Ishikawa (cell line): ENCODE measurements around the gene SFT2D1.

Experiments
- RAD21 ChIP-seq: IDR thresholded peaks from 2 replicates; pipeline ENCODE4 v1.6.1; 2012; ENCODE audit warnings: low read depth
- TF ChIP-seq, protein P1 (sequence below): IDR thresholded peaks from 2 replicates; pipeline ENCODE4 v1.6.1; 2012; ENCODE audit warnings: low read depth, mild to moderate bottlenecking

DNA sequence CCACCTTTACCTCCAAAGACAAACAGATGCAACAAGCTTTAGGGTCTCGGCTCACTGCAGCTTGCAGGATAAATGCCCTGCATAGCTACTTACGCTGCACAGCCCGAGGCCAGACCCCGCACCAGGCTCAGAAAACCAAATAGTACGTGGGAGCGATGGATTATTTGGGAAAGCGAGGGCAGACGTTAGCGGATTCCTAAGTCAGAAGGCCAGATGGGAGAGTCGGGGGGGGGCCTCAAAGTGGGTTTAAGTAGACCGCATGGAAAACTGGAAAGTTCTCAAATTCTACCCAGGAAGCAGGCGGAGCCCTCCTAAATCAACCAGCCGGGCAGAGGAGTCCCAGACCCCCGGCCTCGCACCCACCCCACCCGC, 382 bp downstream of the SFT2D1 start:
- TF ChIP-seq, protein P1, sequence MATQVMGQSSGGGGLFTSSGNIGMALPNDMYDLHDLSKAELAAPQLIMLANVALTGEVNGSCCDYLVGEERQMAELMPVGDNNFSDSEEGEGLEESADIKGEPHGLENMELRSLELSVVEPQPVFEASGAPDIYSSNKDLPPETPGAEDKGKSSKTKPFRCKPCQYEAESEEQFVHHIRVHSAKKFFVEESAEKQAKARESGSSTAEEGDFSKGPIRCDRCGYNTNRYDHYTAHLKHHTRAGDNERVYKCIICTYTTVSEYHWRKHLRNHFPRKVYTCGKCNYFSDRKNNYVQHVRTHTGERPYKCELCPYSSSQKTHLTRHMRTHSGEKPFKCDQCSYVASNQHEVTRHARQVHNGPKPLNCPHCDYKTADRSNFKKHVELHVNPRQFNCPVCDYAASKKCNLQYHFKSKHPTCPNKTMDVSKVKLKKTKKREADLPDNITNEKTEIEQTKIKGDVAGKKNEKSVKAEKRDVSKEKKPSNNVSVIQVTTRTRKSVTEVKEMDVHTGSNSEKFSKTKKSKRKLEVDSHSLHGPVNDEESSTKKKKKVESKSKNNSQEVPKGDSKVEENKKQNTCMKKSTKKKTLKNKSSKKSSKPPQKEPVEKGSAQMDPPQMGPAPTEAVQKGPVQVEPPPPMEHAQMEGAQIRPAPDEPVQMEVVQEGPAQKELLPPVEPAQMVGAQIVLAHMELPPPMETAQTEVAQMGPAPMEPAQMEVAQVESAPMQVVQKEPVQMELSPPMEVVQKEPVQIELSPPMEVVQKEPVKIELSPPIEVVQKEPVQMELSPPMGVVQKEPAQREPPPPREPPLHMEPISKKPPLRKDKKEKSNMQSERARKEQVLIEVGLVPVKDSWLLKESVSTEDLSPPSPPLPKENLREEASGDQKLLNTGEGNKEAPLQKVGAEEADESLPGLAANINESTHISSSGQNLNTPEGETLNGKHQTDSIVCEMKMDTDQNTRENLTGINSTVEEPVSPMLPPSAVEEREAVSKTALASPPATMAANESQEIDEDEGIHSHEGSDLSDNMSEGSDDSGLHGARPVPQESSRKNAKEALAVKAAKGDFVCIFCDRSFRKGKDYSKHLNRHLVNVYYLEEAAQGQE = no peak
- TF ChIP-seq RAD21 = no peak
